Measurements from ENCODE around the gene NOX4. TPM values are rescaled to one million over a fixed set of nuclear protein-coding genes. Genes with fewer than 3 reads are reported as not detected.
"Not testable (repeated sequence)": the region's sequence is repeated elsewhere in the genome, so short reads cannot be mapped to it uniquely, and the experiment has no call there.

NOX4 gene
- polyA plus RNA-seq, 3 donors: not detected

DNA sequence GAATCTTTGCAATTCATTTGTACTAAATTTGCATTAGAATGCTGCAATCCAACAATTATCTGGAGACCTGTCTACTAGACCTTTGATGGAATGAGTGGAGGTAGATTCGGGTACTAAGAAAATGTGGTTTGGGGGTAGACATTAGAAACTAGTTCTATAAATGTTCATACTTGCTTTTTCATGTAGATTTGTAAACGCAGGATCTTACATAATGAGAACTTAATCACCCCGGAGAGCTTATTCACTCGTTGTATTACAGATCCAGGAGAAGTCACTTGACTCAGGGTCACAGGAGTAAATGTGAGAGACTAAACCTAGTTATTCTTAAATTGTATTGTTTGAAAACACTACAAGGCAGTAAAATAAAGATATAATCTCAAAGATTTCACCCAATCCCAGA is 159.2 kb downstream of the NOX4 start:
- not testable (repeated sequence) for H3K36me3 ChIP-seq (replicated peaks in 1 of 2; ENCODE audit: control insufficient read depth in 1 of 2, insufficient read depth in 2 of 2, low read length in 2 of 2)

GRCh38 chr11:89327885-89328284 is 163.3 kb downstream of the NOX4 start:
- H3K79me2 ChIP-seq (ENCODE audit: insufficient read depth, low read length): no peaks in the 10 kb centered on the region
- Mint-ChIP-seq H3K9me3 (peaks cover 0 to 2% (median 0%) of the 10 kb centered on the region in 7 donors), H3K27me3 (ENCODE audit: low read depth in 3 of 3) (peaks cover 0 to 2% (median 0%) of the 10 kb centered on the region in 3 donors), H3K4me3 (no peak overlapping the region), H3K27ac (no peak overlapping the region), H3K4me1 (no peaks in the 10 kb centered on the region), H3K36me3 (no peaks in the 10 kb centered on the region)
- WGBS (ENCODE audit: insufficient coverage): 73% methylated on average over 1 of the region's 5 CpGs
- no peaks in the 10 kb centered on the region for H3K9me3 ChIP-seq (replicated peaks in 1 of 2; ENCODE audit: control insufficient read depth in 1 of 2, insufficient read depth in 1 of 2, low read length in 2 of 2)
- no peaks in the 10 kb centered on the region for H4K20me1 ChIP-seq (ENCODE audit: insufficient read depth, low read length)
- no peak overlapping the region for H3K27ac ChIP-seq (ENCODE audit: low read depth in 1 of 2, low read length in 2 of 2)
- intact Hi-C loops (cut with micrococcal nuclease): no loop called here
- no peak overlapping the region for H3K4me2 ChIP-seq (replicated peaks; ENCODE audit: extremely low read depth, low read length, poor library complexity, severe bottlenecking)
- no peaks in the 10 kb centered on the region for H3K27me3 ChIP-seq (ENCODE audit: control insufficient read depth in 2 of 2, insufficient read depth in 2 of 2, low read length in 2 of 2)
- no peak overlapping the region for H3K9ac ChIP-seq (ENCODE audit: insufficient read depth, low read length, poor library complexity, severe bottlenecking)
- no peaks in the 10 kb centered on the region for H3K36me3 ChIP-seq (replicated peaks in 1 of 2; ENCODE audit: control insufficient read depth in 1 of 2, insufficient read depth in 2 of 2, low read length in 2 of 2)
- H3K4me1 ChIP-seq (ENCODE audit: control insufficient read depth in 1 of 2, insufficient read depth in 2 of 2, low read length in 2 of 2): no peaks in the 10 kb centered on the region
- no peak overlapping the region for H2AFZ ChIP-seq (ENCODE audit: insufficient read depth, low read depth, low read length, poor library complexity, severe bottlenecking)
- H3K4me3 ChIP-seq (replicated peaks in 1 of 3; ENCODE audit: low read depth in 2 of 3, low read length in 3 of 3): no peak overlapping the region
- DNase-seq: no peak
- TF ChIP-seq CTCF (IDR thresholded peaks at IDR 0.05): no peak

More for the DNA sequence above, 159.2 kb downstream of the NOX4 start:
- DNase-seq; H3K9ac ChIP-seq (ENCODE audit: insufficient read depth, low read length, poor library complexity, severe bottlenecking); H2AFZ ChIP-seq (ENCODE audit: insufficient read depth, low read depth, low read length, poor library complexity, severe bottlenecking); H3K4me3 ChIP-seq (replicated peaks in 1 of 3; ENCODE audit: low read depth in 2 of 3, low read length in 3 of 3); H3K9me3 Mint-ChIP-seq; H3K4me3 Mint-ChIP-seq; H3K4me2 ChIP-seq (replicated peaks; ENCODE audit: extremely low read depth, low read length, poor library complexity, severe bottlenecking); H3K27me3 ChIP-seq (ENCODE audit: control insufficient read depth in 2 of 2, insufficient read depth in 2 of 2, low read length in 2 of 2); H3K9me3 ChIP-seq (replicated peaks in 1 of 2; ENCODE audit: control insufficient read depth in 1 of 2, insufficient read depth in 1 of 2, low read length in 2 of 2); intact Hi-C loops (cut with micrococcal nuclease); H3K4me1 ChIP-seq (ENCODE audit: control insufficient read depth in 1 of 2, insufficient read depth in 2 of 2, low read length in 2 of 2); H3K27ac Mint-ChIP-seq; H3K36me3 Mint-ChIP-seq; H4K20me1 ChIP-seq (ENCODE audit: insufficient read depth, low read length); H3K4me1 Mint-ChIP-seq; H3K27ac ChIP-seq (ENCODE audit: low read depth in 1 of 2, low read length in 2 of 2); H3K27me3 Mint-ChIP-seq (ENCODE audit: low read depth in 3 of 3); H3K79me2 ChIP-seq (ENCODE audit: insufficient read depth, low read length): not testable (repeated sequence)
- WGBS (ENCODE audit: insufficient coverage): no CpG with 5 or more reads among the region's 4 CpGs

All from CD14-positive monocyte (primary cell).